Cerebellar cortex (tissue), 1 donor: Measurements from ENCODE around the gene SYT4.
"Not testable (repeated sequence)": the region's sequence is repeated elsewhere in the genome, so short reads cannot be mapped to it uniquely, and the experiment has no call there.

Experiments
- DNase-seq: peaks from one replicate; pipeline ENCODE4 v3.0.0-alpha.2; 2015; ENCODE audit warnings: low spot score

Gene SYT4

GRCh38 chr18:43277164-43277600 lies at the start of gene SYT4:
Gene SYT4 (minus strand): TSS chr18:43277490. CDS start chr18:43277281, 209 bp downstream.
- DNase-seq = peak; percentile 99

- DNase-seq = no peak
These were observed 44.8 kb upstream of the SYT4 start for GRCh38 chr18:43322132-43322531.

GRCh38 chr18:43314941-43315340 lies 37.7 kb upstream of the SYT4 start:
- DNase-seq = no peak

- DNase-seq = no peak
These were observed 35.6 kb upstream of the SYT4 start for GRCh38 chr18:43312891-43313290.

- DNase-seq = no peak
These were observed 32.9 kb upstream of the SYT4 start for GRCh38 chr18:43310239-43310638.

GRCh38 chr18:43303376-43303775 lies 26.1 kb upstream of the SYT4 start:
- DNase-seq = no peak

- not testable (repeated sequence) for DNase-seq
These were observed 8.9 kb upstream of the SYT4 start for GRCh38 chr18:43286187-43286586.

- DNase-seq = no peak
These were observed 6.0 kb upstream of the SYT4 start for GRCh38 chr18:43283299-43283698.

GRCh38 chr18:43279015-43279744 lies 1.9 kb upstream of the SYT4 start:
- peak; percentile 97 for DNase-seq

- peak; percentile 83 for DNase-seq
These were observed 1.1 kb upstream of the SYT4 start for GRCh38 chr18:43278355-43278754.

- DNase-seq = peak; percentile 60
These were observed 799 bp downstream of the SYT4 start for GRCh38 chr18:43276491-43276890.

- DNase-seq = peak; percentile 31
These were observed 1.7 kb downstream of the SYT4 start for GRCh38 chr18:43275546-43275945.

- DNase-seq = no peak
These were observed 2.8 kb downstream of the SYT4 start for GRCh38 chr18:43274526-43274925.

- DNase-seq = peak; percentile 72
These were observed 5.5 kb downstream of the SYT4 start for GRCh38 chr18:43271593-43272432.

- DNase-seq = peak; percentile 37
These were observed 9.5 kb downstream of the SYT4 start for GRCh38 chr18:43267818-43268217.

GRCh38 chr18:43265465-43265864 lies 11.8 kb downstream of the SYT4 start:
- no peak for DNase-seq

GRCh38 chr18:43248610-43249249 lies 28.6 kb downstream of the SYT4 start:
- no peak for DNase-seq

- DNase-seq = no peak
These were observed 29.3 kb downstream of the SYT4 start for GRCh38 chr18:43247944-43248343.

GRCh38 chr18:43238429-43238828 lies 38.9 kb downstream of the SYT4 start:
- no peak for DNase-seq

GRCh38 chr18:43236921-43237320 lies 40.4 kb downstream of the SYT4 start:
- DNase-seq = no peak

- DNase-seq = no peak
These were observed 42.4 kb downstream of the SYT4 start for GRCh38 chr18:43234889-43235288.

GRCh38 chr18:43222501-43222900 lies 54.8 kb downstream of the SYT4 start:
- DNase-seq = no peak

- no peak for DNase-seq
These were observed 56.6 kb downstream of the SYT4 start for GRCh38 chr18:43220691-43221090.
